Right atrium auricular region (tissue), 2 donors: ENCODE data around the gene USPL1. TPM values are rescaled to one million over a fixed set of nuclear protein-coding genes. Genes with fewer than 3 reads are reported as not detected.

Source experiments
- DNase-seq: peaks from one replicate; pipeline ENCODE4 v3.0.0-alpha.2; 2019; ENCODE audit warnings: low spot score
- H3K27ac ChIP-seq, 2 donors: fragments of 200-600 bp; sonication (generic); 1 replicate in 1 of 2; 2 replicates in 1 of 2; pipeline ENCODE4 v1.5.1; 2016 to 2019
- H3K27me3 ChIP-seq, 2 donors: fragments of 200-600 bp; sonication (generic); one replicate each; pipeline versions ENCODE4 v1.5.1 to v1.6.0; 2017 to 2019
- H3K36me3 ChIP-seq: fragments of 200-600 bp; sonication (generic); one replicate; pipeline ENCODE4 v1.5.1; 2016
- H3K4me1 ChIP-seq, 2 donors: fragments of 200-600 bp; sonication (generic); one replicate each; pipeline versions ENCODE4 v1.5.1 to v1.6.0; 2017 to 2019
- H3K4me3 ChIP-seq, 2 donors: fragments of 200-600 bp; sonication (generic); 1 replicate in 1 of 2; 2 replicates in 1 of 2; pipeline ENCODE4 v1.5.1; 2017 to 2019; ENCODE audit warnings: mild to moderate bottlenecking in 1 of 2, moderate library complexity in 1 of 2
- H3K9me3 ChIP-seq, 2 donors: fragments of 200-600 bp; sonication (generic); one replicate each; pipeline ENCODE4 v1.5.1; 2019
- CTCF ChIP-seq, 2 donors: fragments of 200-600 bp; sonication (generic); IDR thresholded peaks; one replicate each; pipeline ENCODE4 v1.5.1; 2019; ENCODE audit warnings: antibody characterized with exemption in 2 of 2
- total RNA-seq, 2 donors: library from RNA; depleted of rRNA; stranded (reverse); fragments of >200 nt; gene quantifications; one replicate each; pipeline ENCODE4 v1.1.0, GENCODE V29; 2016

USPL1 gene
- total RNA-seq: 10 to 100 TPM; 13.5 to 15.8 TPM

DNA sequence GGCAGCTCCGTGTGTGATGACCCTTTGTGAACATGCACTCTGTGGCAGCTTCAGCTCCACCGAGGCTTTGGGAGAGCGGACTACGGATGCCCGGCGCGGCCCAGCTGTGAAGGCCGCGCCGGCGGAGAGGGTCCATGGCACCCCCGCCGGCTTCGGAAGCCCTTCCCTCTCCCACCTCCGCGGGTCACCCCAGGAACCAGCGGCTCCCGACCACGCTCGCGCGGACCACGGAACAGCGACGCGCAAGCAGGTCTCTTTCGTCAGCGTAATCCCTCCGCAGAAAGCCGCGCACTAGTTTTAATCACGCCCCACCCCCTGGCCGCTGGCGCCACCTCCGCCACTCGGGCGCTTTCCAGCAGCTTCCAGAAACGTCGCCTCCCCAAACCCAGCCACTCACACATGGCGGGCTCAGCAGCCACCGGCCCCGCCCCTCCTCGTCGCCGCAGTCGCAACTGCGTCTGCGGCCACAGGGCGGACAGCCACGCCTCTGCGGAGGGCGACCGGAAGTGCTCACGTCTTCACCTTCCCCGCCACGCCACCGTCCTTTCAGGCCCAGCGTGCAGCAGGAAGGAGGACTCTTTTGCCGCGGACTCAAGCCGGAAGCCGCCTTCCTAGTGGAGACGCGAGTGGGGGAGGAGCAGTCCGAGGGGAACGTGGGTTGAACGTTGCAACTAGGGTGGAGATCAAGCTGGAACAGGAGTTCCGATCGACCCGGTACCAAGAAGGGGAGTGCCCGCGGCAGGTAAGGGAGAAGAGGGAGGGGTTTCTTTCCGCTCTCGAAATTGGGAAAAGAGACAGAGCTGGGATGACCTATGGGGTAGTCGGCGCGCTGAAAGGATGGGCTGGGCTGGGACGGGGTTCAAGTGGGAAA, at the start of gene USPL1:
TSS of gene USPL1 (plus strand) at position 606 of the 871 bp plus-strand sequence. CDS start 3,221 bp downstream, outside the sequence.
- Histone ChIP-seq H3K4me1 (peaks cover 0 to 26% of the 10 kb centered on the region in 2 donors), H3K36me3 (no peaks in the 10 kb centered on the region), H3K4me3 (peak within 1 kb of the TSS; percentile 69 to 77), H3K27ac (peak within 1 kb of the TSS; percentile 100), H3K9me3 (no peaks in the 10 kb centered on the region), H3K27me3 (no peaks in the 10 kb centered on the region)
- peak; percentile 98 for DNase-seq
- TF ChIP-seq CTCF (IDR thresholded peaks at IDR 0.05): no peak

- Histone ChIP-seq H3K27me3 (no peaks in the 10 kb centered on the region), H3K27ac (peak overlapping the region in 1 of 2 donors; percentile 19)
These were observed 47.7 kb upstream of the USPL1 start for GRCh38 chr13:30569901-30570576.

GRCh38 chr13:30570691-30571090, 47.0 kb upstream of the USPL1 start:
- Histone ChIP-seq H3K36me3 (no peaks in the 10 kb centered on the region), H3K9me3 (no peaks in the 10 kb centered on the region), H3K27ac (peak overlapping the region in 1 of 2 donors; percentile 19), H3K4me3 (no peak overlapping the region), H3K27me3 (no peaks in the 10 kb centered on the region), H3K4me1 (peaks cover 0 to 8% of the 10 kb centered on the region in 2 donors)
- DNase-seq: no peak
- TF ChIP-seq CTCF (IDR thresholded peaks at IDR 0.05): no peak

More at GRCh38 chr13:30569901-30570576, 47.7 kb upstream of the USPL1 start:
- DNase-seq: peak; percentile 76
- Histone ChIP-seq H3K4me3 (no peak overlapping the region), H3K36me3 (no peaks in the 10 kb centered on the region), H3K4me1 (peaks cover 0 to 8% of the 10 kb centered on the region in 2 donors), H3K9me3 (no peaks in the 10 kb centered on the region)
- TF ChIP-seq CTCF (IDR thresholded peaks at IDR 0.05): no peak

GRCh38 chr13:30572859-30573275, 44.9 kb upstream of the USPL1 start:
- Histone ChIP-seq H3K27me3 (no peaks in the 10 kb centered on the region), H3K27ac (peak overlapping the region; percentile 15 to 36), H3K36me3 (no peaks in the 10 kb centered on the region), H3K4me3 (peak overlapping the region; percentile 11 to 34), H3K4me1 (peaks cover 0 to 8% of the 10 kb centered on the region in 2 donors), H3K9me3 (no peaks in the 10 kb centered on the region)
- TF ChIP-seq CTCF (IDR thresholded peaks at IDR 0.05): peak in 1 of 2 donors; percentile 49
- DNase-seq: no peak

- DNase-seq: no peak
- peaks cover 0 to 14% of the 10 kb centered on the region in 2 donors for H3K4me1 ChIP-seq
- H3K36me3 ChIP-seq: no peaks in the 10 kb centered on the region
- no peaks in the 10 kb centered on the region for H3K9me3 ChIP-seq
- no peaks in the 10 kb centered on the region for H3K27me3 ChIP-seq
- H3K27ac ChIP-seq: no peak overlapping the region
- no peak for TF ChIP-seq CTCF (IDR thresholded peaks at IDR 0.05)
- H3K4me3 ChIP-seq: no peak overlapping the region
These were observed 41.2 kb upstream of the USPL1 start for GRCh38 chr13:30576528-30576927.
